Tibial nerve (tissue), 4 donors: ENCODE data around the gene HS6ST3. TPM values are rescaled to one million over a fixed set of nuclear protein-coding genes. Genes with fewer than 3 reads are reported as not detected.

Experiments used
- DNase-seq, 2 donors: peaks; one replicate each; pipeline ENCODE4 v3.0.0-alpha.2; 2019; ENCODE audit warnings: low spot score in 2 of 2
- H3K27ac ChIP-seq, 4 donors: fragments of 200-600 bp; sonication (generic) in 3 of 4; one replicate each; pipeline ENCODE4 v1.5.1; 2017 to 2019; ENCODE audit warnings: mild to moderate bottlenecking in 1 of 4
- H3K27me3 ChIP-seq, 2 donors: fragments of 200-600 bp; sonication (generic) in 1 of 2; one replicate each; pipeline versions ENCODE4 v1.5.1 to v1.6.0; 2017 to 2019
- H3K36me3 ChIP-seq, 3 donors: fragments of 200-600 bp; sonication (generic); one replicate each; pipeline ENCODE4 v1.5.1; 2018 to 2019
- H3K4me1 ChIP-seq, 4 donors: fragments of 200-600 bp; sonication (generic) in 3 of 4; one replicate each; pipeline ENCODE4 v1.5.1; 2017 to 2019
- H3K4me3 ChIP-seq, 4 donors: fragments of 200-600 bp; sonication (generic) in 3 of 4; one replicate each; pipeline ENCODE4 v1.5.1; 2017 to 2019; ENCODE audit warnings: mild to moderate bottlenecking in 1 of 4, moderate library complexity in 1 of 4
- H3K9me3 ChIP-seq, 4 donors: fragments of 200-600 bp; sonication (generic) in 3 of 4; one replicate each; pipeline ENCODE4 v1.5.1; 2017 to 2019
- CTCF ChIP-seq, 5 experiments: fragments of 200-600 bp in 3 of 5; fragments of 450-650 bp in 2 of 5; sonication (generic) in 3 of 5; IDR thresholded peaks; one replicate each; pipeline ENCODE4 v1.5.1; 2016 to 2019; ENCODE audit warnings: antibody characterized with exemption in 5 of 5, mild to moderate bottlenecking in 3 of 5, moderate library complexity in 2 of 5
- EP300 ChIP-seq, 2 donors: sonication (generic); formaldehyde crosslinking; IDR thresholded peaks; one replicate each; pipeline ENCODE4 v1.6.1; 2017; ENCODE audit warnings: antibody characterized with exemption in 2 of 2, mild to moderate bottlenecking in 1 of 2
- POLR2A ChIP-seq, 2 donors: fragments of 450-650 bp; IDR thresholded peaks; one replicate each; pipeline ENCODE4 v1.6.1; 2017; ENCODE audit warnings: antibody characterized with exemption in 2 of 2, mild to moderate bottlenecking in 2 of 2, moderate library complexity in 2 of 2
- WGBS, 2 donors: methylation state at CpG; one replicate each; pipeline ENCODE4 v1.1.5; 2018; 5-methylcytosine and 5-hydroxymethylcytosine counted together
- total RNA-seq, 4 donors: library from RNA; depleted of rRNA; stranded (reverse); fragments of >200 nt; gene quantifications; one replicate each; pipeline ENCODE4 v1.1.0, GENCODE V29; 2016

Gene HS6ST3
- total RNA-seq, 4 donors from 2014 or later, result 0.21 to 1.1 (median 0.79) TPM

DNA sequence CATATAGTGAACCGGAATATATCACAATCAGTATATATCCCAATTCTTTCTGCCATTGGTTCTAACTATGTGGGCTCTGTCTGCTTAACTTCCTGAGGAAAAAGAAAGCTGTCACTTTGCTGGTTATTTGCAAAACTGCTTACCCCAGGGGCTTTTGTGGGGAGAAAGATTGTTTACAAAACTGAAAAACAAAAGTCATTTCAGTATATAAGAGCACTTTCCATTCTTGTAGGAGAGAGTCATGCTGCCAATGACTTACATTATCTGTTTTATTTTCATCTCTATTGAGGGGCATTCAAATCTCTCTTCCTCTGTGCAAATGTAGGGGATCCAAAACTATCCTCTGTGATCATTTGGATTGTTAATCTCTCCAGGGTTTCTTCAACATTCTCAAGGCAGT, 3.2 kb upstream of the HS6ST3 start:
- no peak for DNase-seq
- Histone ChIP-seq H3K9me3 (no peaks in the 10 kb centered on the region), H3K27me3 (peaks cover 0 to 40% of the 10 kb centered on the region in 2 donors), H3K36me3 (no peaks in the 10 kb centered on the region), H3K27ac (no peak overlapping the region), H3K4me1 (peaks cover 0 to 20% (median 3%) of the 10 kb centered on the region in 4 donors), H3K4me3 (no peak overlapping the region)
- TF ChIP-seq CTCF (IDR thresholded peaks at IDR 0.05) (no peak), POLR2A (IDR thresholded peaks at IDR 0.05) (no peak), EP300 (IDR thresholded peaks at IDR 0.05) (no peak)
- WGBS, 2 donors, result 72 to 83% methylated on average over 1 of the region's 1 CpG

DNA sequence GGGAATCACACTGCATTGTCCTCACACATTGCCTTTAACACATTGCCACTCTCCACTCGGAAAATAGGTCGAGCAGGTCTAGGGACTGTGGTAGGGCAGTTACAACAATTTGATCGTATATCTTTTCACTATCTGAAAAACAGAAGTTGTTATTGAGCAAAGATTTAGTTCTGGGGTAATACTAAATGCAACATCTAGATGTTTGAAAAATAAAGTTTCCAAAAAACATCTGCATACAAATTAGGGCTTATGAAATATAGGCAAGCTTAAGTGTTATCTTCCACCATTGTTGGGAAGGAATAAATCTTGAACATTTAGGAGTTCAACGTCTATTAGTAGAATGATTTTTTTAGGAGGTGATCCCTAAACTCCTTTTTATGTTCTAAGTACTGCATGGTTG, 768 bp upstream of the HS6ST3 start:
- Histone ChIP-seq H3K9me3 (no peaks in the 10 kb centered on the region), H3K27me3 (peaks cover 0 to 63% of the 10 kb centered on the region in 2 donors), H3K4me3 (no peak overlapping the region), H3K27ac (no peak overlapping the region), H3K4me1 (peaks cover 0 to 25% (median 3%) of the 10 kb centered on the region in 4 donors), H3K36me3 (no peaks in the 10 kb centered on the region)
- DNase-seq, result no peak
- 67 to 74% methylated on average over 4 of the region's 4 CpGs for WGBS, 2 donors
- TF ChIP-seq EP300 (IDR thresholded peaks at IDR 0.05) (no peak), CTCF (IDR thresholded peaks at IDR 0.05) (no peak), POLR2A (IDR thresholded peaks at IDR 0.05) (no peak)

- Histone ChIP-seq H3K27ac (no peak overlapping the region), H3K36me3 (no peaks in the 10 kb centered on the region), H3K27me3 (peaks cover 0 to 74% of the 10 kb centered on the region in 2 donors), H3K4me3 (peak overlapping the region in 3 of 4 donors; percentile 26 to 55 (median 37)), H3K4me1 (peaks cover 0 to 25% (median 3%) of the 10 kb centered on the region in 4 donors), H3K9me3 (no peaks in the 10 kb centered on the region)
- 0% methylated on average over 10 to 46 of the region's 133 CpGs for WGBS, 2 donors
- DNase-seq, result no peak
- TF ChIP-seq CTCF (IDR thresholded peaks at IDR 0.05), result no peak
- no peak for TF ChIP-seq EP300 (IDR thresholded peaks at IDR 0.05)
- no peak for TF ChIP-seq POLR2A (IDR thresholded peaks at IDR 0.05)
Observed at GRCh38 chr13:96090240-96091101, 564 bp downstream of the HS6ST3 start.

DNA sequence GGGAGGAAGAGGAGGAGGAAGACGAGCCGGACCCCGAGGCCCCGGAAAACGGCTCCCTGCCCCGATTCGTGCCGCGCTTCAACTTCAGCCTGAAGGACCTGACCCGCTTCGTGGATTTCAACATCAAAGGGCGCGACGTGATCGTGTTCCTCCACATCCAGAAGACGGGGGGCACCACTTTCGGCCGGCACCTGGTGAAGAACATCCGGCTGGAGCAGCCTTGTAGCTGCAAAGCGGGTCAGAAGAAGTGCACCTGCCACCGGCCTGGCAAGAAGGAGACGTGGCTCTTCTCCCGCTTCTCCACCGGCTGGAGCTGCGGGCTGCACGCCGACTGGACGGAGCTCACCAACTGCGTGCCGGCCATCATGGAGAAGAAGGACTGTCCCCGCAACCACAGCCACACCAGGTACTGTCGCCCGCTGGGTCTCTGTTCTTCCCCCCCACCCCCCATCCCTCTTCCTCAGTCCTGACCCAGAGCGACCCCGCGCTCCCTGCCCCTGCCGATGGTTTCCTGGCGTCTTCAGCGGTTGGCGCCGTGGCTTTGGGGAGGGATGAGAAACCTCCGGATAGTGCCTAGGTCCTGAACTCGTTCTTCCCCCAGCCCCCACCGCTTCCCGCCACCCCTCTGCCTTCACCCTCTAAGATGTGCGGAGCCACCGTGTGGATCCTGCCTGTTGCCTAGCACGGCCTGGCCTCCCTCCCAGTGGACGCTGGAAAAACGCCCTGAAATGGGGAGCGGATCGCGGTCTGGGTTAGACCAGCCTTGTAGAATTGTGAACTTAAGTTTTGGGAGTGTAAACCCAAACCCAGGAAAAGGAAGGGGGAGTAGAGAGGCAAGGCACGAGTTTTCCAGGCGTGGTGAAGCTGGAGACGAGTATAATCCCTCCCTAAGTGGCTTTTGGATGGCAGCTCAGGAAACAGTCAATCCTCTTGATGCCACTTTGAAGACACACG, 1.5 kb downstream of the HS6ST3 start:
- TF ChIP-seq CTCF (IDR thresholded peaks at IDR 0.05) (no peak), POLR2A (IDR thresholded peaks at IDR 0.05) (no peak), EP300 (IDR thresholded peaks at IDR 0.05) (no peak)
- Histone ChIP-seq H3K4me1 (peaks cover 0 to 25% (median 3%) of the 10 kb centered on the region in 4 donors), H3K27me3 (peaks cover 0 to 74% of the 10 kb centered on the region in 2 donors), H3K27ac (no peak overlapping the region), H3K36me3 (no peaks in the 10 kb centered on the region), H3K4me3 (peak overlapping the region in 3 of 4 donors; percentile 26 to 55 (median 31)), H3K9me3 (no peaks in the 10 kb centered on the region)
- no peak for DNase-seq
- WGBS, 2 donors, result 3 to 6% methylated on average over 41 to 46 of the region's 57 CpGs
